Breast epithelium (tissue), 4 donors: ENCODE data around the gene PRKD1. TPM values are rescaled to one million over a fixed set of nuclear protein-coding genes. Genes with fewer than 3 reads are reported as not detected.

ENCODE experiments used
- DNase-seq, 2 donors: peaks; one replicate each; pipeline ENCODE4 v3.0.0-alpha.2; 2019; ENCODE audit warnings: low spot score in 2 of 2
- H3K27ac ChIP-seq, 2 donors: fragments of 200-600 bp; sonication (generic) in 1 of 2; one replicate each; pipeline ENCODE4 v1.5.1; 2016 to 2019; ENCODE audit warnings: mild to moderate bottlenecking in 1 of 2
- H3K27me3 ChIP-seq, 2 donors: fragments of 200-600 bp; sonication (generic) in 1 of 2; one replicate each; pipeline versions ENCODE4 v1.5.1 to v1.6.0; 2017 to 2019; ENCODE audit warnings: control low read depth in 1 of 2, mild to moderate bottlenecking in 1 of 2
- H3K36me3 ChIP-seq: fragments of 200-600 bp; one replicate; pipeline ENCODE4 v1.5.1; 2019
- H3K4me1 ChIP-seq, 2 donors: fragments of 200-600 bp; sonication (generic); one replicate each; pipeline ENCODE4 v1.5.1; 2016 to 2019; ENCODE audit warnings: control low read depth in 1 of 2
- H3K4me3 ChIP-seq, 3 donors: fragments of 200-600 bp; sonication (generic); 1 replicate in 2 of 3; 2 replicates in 1 of 3; pipeline ENCODE4 v1.5.1; 2016 to 2019; ENCODE audit warnings: mild to moderate bottlenecking in 3 of 3, moderate library complexity in 2 of 3
- H3K9me3 ChIP-seq, 2 donors: fragments of 200-600 bp; sonication (generic) in 1 of 2; one replicate each; pipeline ENCODE4 v1.5.1; 2016 to 2019; ENCODE audit warnings: control low read depth in 1 of 2
- CTCF ChIP-seq, 3 donors: fragments of 450-650 bp; IDR thresholded peaks; one replicate each; pipeline ENCODE4 v1.5.1; 2016 to 2017; ENCODE audit warnings: antibody characterized with exemption in 3 of 3, mild to moderate bottlenecking in 3 of 3, moderate library complexity in 3 of 3
- POLR2A ChIP-seq: fragments of 450-650 bp; IDR thresholded peaks from one replicate; pipeline ENCODE4 v1.6.1; 2016; ENCODE audit warnings: antibody characterized with exemption, mild to moderate bottlenecking, moderate library complexity
- POLR2AphosphoS5 ChIP-seq, 3 donors: sonication (generic); formaldehyde crosslinking; IDR thresholded peaks; one replicate each; pipeline ENCODE4 v1.6.1; 2017; ENCODE audit warnings: antibody characterized with exemption in 3 of 3
- intact Hi-C: fragments of 100-400 bp; cut with DNase I; formaldehyde crosslinking; loops from one replicate; pipeline ENCODE4 v1.15.1; 2023; ENCODE audit warnings: low total_unique reads
- total RNA-seq, 3 donors: library from RNA; depleted of rRNA; stranded (reverse); fragments of >200 nt; gene quantifications; one replicate each; pipeline ENCODE4 v1.1.0, GENCODE V29; 2016

PRKD1 gene
- total RNA-seq, result 10 to 100 TPM; 14.1 to 26.1 (median 22.7) TPM

- no peaks in the 10 kb centered on the region for H3K9me3 ChIP-seq
- intact Hi-C loops, result no loop called here
- H3K4me3 ChIP-seq, result peak within 1 kb of the TSS; percentile 60 to 75 (median 75)
- peak within 1 kb of the TSS; percentile 76 to 87 for H3K27ac ChIP-seq
- H3K27me3 ChIP-seq, result no peaks in the 10 kb centered on the region
- H3K36me3 ChIP-seq, result no peaks in the 10 kb centered on the region
- peaks cover 0 to 8% of the 10 kb centered on the region in 2 donors for H3K4me1 ChIP-seq
- DNase-seq, result no peak
- no peak for TF ChIP-seq CTCF (IDR thresholded peaks at IDR 0.05)
- TF ChIP-seq POLR2A, result no peak
- no peak for TF ChIP-seq POLR2AphosphoS5 (IDR thresholded peaks at IDR 0.05)
These were observed at the start of gene PRKD1 for GRCh38 chr14:29927376-29928116. TSS of gene PRKD1 (minus strand) at chr14:29927847.

GRCh38 chr14:29971101-29971500 lies 43.5 kb upstream of the PRKD1 start:
- intact Hi-C loops, result no loop called here
- H3K36me3 ChIP-seq, result no peaks in the 10 kb centered on the region
- no peaks in the 10 kb centered on the region for H3K4me1 ChIP-seq
- no peaks in the 10 kb centered on the region for H3K27me3 ChIP-seq
- H3K9me3 ChIP-seq, result no peaks in the 10 kb centered on the region
- no peak overlapping the region for H3K27ac ChIP-seq
- TF ChIP-seq POLR2AphosphoS5 (IDR thresholded peaks at IDR 0.05) (no peak), CTCF (IDR thresholded peaks at IDR 0.05) (no peak), POLR2A (no peak)
- no peak overlapping the region for H3K4me3 ChIP-seq
- no peak for DNase-seq

GRCh38 chr14:29955087-29955486 lies 27.4 kb upstream of the PRKD1 start:
- no peaks in the 10 kb centered on the region for H3K27me3 ChIP-seq
- no peaks in the 10 kb centered on the region for H3K36me3 ChIP-seq
- no peak for DNase-seq
- no peak for TF ChIP-seq POLR2A
- no peak for TF ChIP-seq CTCF (IDR thresholded peaks at IDR 0.05)
- no peak for TF ChIP-seq POLR2AphosphoS5 (IDR thresholded peaks at IDR 0.05)
- no peaks in the 10 kb centered on the region for H3K4me1 ChIP-seq
- H3K27ac ChIP-seq, result no peak overlapping the region
- intact Hi-C loops, result no loop called here
- H3K9me3 ChIP-seq, result no peaks in the 10 kb centered on the region
- H3K4me3 ChIP-seq, result no peak overlapping the region

GRCh38 chr14:29953501-29953900 lies 25.9 kb upstream of the PRKD1 start:
- H3K9me3 ChIP-seq, result no peaks in the 10 kb centered on the region
- H3K4me1 ChIP-seq, result no peaks in the 10 kb centered on the region
- no peaks in the 10 kb centered on the region for H3K27me3 ChIP-seq
- TF ChIP-seq CTCF (IDR thresholded peaks at IDR 0.05) (no peak), POLR2A (no peak), POLR2AphosphoS5 (IDR thresholded peaks at IDR 0.05) (no peak)
- intact Hi-C loops, result no loop called here
- no peak overlapping the region for H3K4me3 ChIP-seq
- no peak overlapping the region for H3K27ac ChIP-seq
- no peak for DNase-seq
- no peaks in the 10 kb centered on the region for H3K36me3 ChIP-seq

GRCh38 chr14:29944091-29944490 lies 16.4 kb upstream of the PRKD1 start:
- no peak overlapping the region for H3K27ac ChIP-seq
- intact Hi-C loops, result no loop called here
- H3K9me3 ChIP-seq, result peaks cover 0 to 5% of the 10 kb centered on the region in 2 donors
- H3K4me1 ChIP-seq, result no peaks in the 10 kb centered on the region
- TF ChIP-seq CTCF (IDR thresholded peaks at IDR 0.05) (no peak), POLR2AphosphoS5 (IDR thresholded peaks at IDR 0.05) (no peak), POLR2A (no peak)
- no peak overlapping the region for H3K4me3 ChIP-seq
- DNase-seq, result no peak
- no peaks in the 10 kb centered on the region for H3K27me3 ChIP-seq
- no peaks in the 10 kb centered on the region for H3K36me3 ChIP-seq
